ENCODE measurements around the gene RNU7-1.
A peak's percentile ranks its signal among the peaks of the same experiment; 100 is the strongest.

DNA sequence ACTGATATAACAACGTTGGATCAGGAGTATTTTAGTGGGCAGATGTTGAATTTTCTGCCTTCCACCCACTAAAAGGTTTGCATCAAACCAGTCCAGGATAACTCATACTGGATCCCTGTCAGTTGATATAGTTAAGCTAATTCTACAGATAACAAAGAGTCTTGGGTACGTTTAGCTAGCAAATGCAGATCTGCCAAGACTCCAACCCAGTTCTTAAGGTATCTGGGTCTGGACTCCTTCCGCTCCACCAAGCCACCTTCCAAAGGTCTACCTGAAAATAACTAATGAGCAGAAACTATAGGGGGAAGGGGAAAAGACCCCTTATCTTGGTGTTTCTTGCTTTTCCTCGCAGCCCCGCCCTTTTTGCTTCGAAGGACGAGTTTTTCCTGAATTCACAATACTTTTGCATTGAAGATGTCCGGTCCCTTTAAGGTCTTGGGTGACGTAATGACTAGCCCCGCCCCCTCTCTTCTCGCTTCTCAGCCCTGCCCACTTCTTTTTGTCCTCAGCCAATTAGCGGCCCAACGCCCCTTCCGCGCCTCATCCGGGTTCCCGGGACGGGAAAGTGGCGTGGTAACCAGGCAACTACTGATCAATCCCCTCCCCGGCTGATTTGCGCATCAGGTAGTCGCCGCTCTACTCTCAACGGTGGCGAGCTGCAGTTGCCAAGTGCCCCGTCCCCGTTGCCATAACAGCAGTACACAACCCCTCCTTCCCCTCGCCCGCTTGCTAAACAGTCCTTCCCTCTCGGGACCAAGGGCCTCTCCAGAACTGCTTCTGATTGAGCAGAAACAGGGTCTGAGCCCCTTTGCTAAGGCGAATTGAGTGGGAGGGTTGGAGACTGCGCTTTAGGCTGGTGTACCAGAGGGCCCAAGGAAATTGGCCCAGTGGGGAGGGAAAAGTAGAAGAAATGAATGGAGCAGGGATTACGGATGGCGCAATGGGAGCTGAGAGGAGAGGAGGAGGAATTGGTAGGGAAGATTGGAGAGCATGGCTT lies 39.0 kb upstream of the RNU7-1 start, which contains the start of gene LRRC23:
- TF ChIP-seq, protein P1, sequence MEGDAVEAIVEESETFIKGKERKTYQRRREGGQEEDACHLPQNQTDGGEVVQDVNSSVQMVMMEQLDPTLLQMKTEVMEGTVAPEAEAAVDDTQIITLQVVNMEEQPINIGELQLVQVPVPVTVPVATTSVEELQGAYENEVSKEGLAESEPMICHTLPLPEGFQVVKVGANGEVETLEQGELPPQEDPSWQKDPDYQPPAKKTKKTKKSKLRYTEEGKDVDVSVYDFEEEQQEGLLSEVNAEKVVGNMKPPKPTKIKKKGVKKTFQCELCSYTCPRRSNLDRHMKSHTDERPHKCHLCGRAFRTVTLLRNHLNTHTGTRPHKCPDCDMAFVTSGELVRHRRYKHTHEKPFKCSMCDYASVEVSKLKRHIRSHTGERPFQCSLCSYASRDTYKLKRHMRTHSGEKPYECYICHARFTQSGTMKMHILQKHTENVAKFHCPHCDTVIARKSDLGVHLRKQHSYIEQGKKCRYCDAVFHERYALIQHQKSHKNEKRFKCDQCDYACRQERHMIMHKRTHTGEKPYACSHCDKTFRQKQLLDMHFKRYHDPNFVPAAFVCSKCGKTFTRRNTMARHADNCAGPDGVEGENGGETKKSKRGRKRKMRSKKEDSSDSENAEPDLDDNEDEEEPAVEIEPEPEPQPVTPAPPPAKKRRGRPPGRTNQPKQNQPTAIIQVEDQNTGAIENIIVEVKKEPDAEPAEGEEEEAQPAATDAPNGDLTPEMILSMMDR (IDR thresholded peaks at IDR 0.05), result no peak
- peak in 1 of 2 donors; percentile 39 for TF ChIP-seq POLR2A (IDR thresholded peaks at IDR 0.05)
